Activated CD8-positive, alpha-beta memory T cell treated with anti-CD3 and anti-CD28 coated beads, Interleukin-2, amount 50 U/mL, for 1 hour (primary cell): ENCODE data around the gene NDUFS7.
"Not testable (repeated sequence)": the region's sequence is repeated elsewhere in the genome, so short reads cannot be mapped to it uniquely, and the experiment has no call there.

Source experiments
- DNase-seq: peaks from one replicate; pipeline ENCODE4 v3.0.0-alpha.2; 2020; ENCODE audit errors: extremely low read depth

Gene NDUFS7

GRCh38 chr19:1432507-1432887, 48.8 kb downstream of the NDUFS7 start:
- DNase-seq = no peak

GRCh38 chr19:1433119-1434039, 49.7 kb downstream of the NDUFS7 start:
- DNase-seq = no peak

- DNase-seq = no peak
Observed at GRCh38 chr19:1434040-1434366, 50.3 kb downstream of the NDUFS7 start.

- no peak for DNase-seq
Observed at GRCh38 chr19:1434577-1435060, 50.9 kb downstream of the NDUFS7 start.

- DNase-seq = no peak
Observed at GRCh38 chr19:1435378-1435989, 51.8 kb downstream of the NDUFS7 start.

GRCh38 chr19:1437609-1438008, 53.9 kb downstream of the NDUFS7 start:
- no peak for DNase-seq

GRCh38 chr19:1438035-1438932, 54.6 kb downstream of the NDUFS7 start, which contains the start of gene RPS15:
Gene RPS15 (plus strand): TSS chr19:1438396. CDS start chr19:1438426, 30 bp downstream.
- DNase-seq = peak; percentile 87

- DNase-seq = no peak
Observed at GRCh38 chr19:1438933-1439354, 55.2 kb downstream of the NDUFS7 start.

GRCh38 chr19:1439525-1440417, 56.1 kb downstream of the NDUFS7 start:
- not testable (repeated sequence) for DNase-seq

GRCh38 chr19:1440418-1440801, 56.7 kb downstream of the NDUFS7 start:
- no peak for DNase-seq

GRCh38 chr19:1441022-1441426, 57.3 kb downstream of the NDUFS7 start:
- DNase-seq = no peak

- no peak for DNase-seq
Observed at GRCh38 chr19:1441677-1442438, 58.2 kb downstream of the NDUFS7 start.
